HL-60 (cell line): ENCODE results near the gene FUCA2.

Source experiments
- CTCF ChIP-seq: IDR thresholded peaks from one replicate; pipeline ENCODE4 v1.5.1; 2011; ENCODE audit warnings: low read length, control low read depth, inconsistent platforms; ENCODE audit not compliant: insufficient read depth
- GABPA ChIP-seq: IDR thresholded peaks from 2 replicates; pipeline ENCODE4 v1.6.1; 2012; ENCODE audit warnings: low read depth

- TF ChIP-seq CTCF (no peak), GABPA (no peak)
Measured at GRCh38 chr6:143543435-143543834, 31.9 kb upstream of the FUCA2 start.
